PC-9 (cell line): ENCODE data around the gene SRPRB. TPM values are rescaled to one million over a fixed set of nuclear protein-coding genes. Genes with fewer than 3 reads are reported as not detected.

ENCODE experiments used
- BruUV-seq: library from RNA; stranded (reverse); fragments of 400-500 nt; replicated peaks from 2 replicates; lab custom pipeline; 2021; lab: Mats Ljungman, UMichigan
- CTCF ChIA-PET: fragments of 300-600 bp; sonication (Branson Sonifier 250); formaldehyde crosslinking; loops from one replicate; lab custom pipeline; 2022; ENCODE audit warnings: antibody characterized with exemption; lab: Charles Lee
- POLR2A ChIA-PET: fragments of 300-600 bp; sonication (Branson Sonifier 250); formaldehyde crosslinking; loops from one replicate; lab custom pipeline; 2022; ENCODE audit warnings: antibody characterized with exemption; ENCODE audit not compliant: unreplicated experiment; lab: Charles Lee
- DNase-seq, 2 experiments: peaks; one replicate each; pipeline versions ENCODE4 v3.0.0 to v3.0.0-alpha.2; 2015 to 2022; ENCODE audit warnings: mixed read lengths in 1 of 2
- H2AFZ ChIP-seq: fragments of 200-600 bp; sonication (generic); 2 replicates; pipeline ENCODE4 v1.8.1; 2017; ENCODE audit warnings: antibody characterized with exemption
- H3F3A ChIP-seq: fragments of 200-600 bp; sonication (generic); 2 replicates; pipeline ENCODE4 v1.8.1; 2017; ENCODE audit warnings: antibody characterized with exemption, mild to moderate bottlenecking, low read depth; ENCODE audit not compliant: insufficient read depth
- H3K27ac ChIP-seq: fragments of 200-600 bp; sonication (generic); 2 replicates; pipeline ENCODE4 v1.6.1; 2016; ENCODE audit warnings: mixed run types
- H3K27me3 ChIP-seq: fragments of 200-600 bp; sonication (generic); 2 replicates; pipeline ENCODE4 v1.6.1; 2016; ENCODE audit warnings: low read depth, mixed run types; ENCODE audit not compliant: insufficient read depth
- H3K36me3 ChIP-seq: fragments of 200-600 bp; sonication (generic); 2 replicates; pipeline ENCODE4 v1.6.1; 2016; ENCODE audit warnings: low read depth, mixed run types
- H3K4me1 ChIP-seq: fragments of 200-600 bp; sonication (generic); replicated peaks from 2 replicates; pipeline ENCODE4 v1.6.1; 2016; ENCODE audit warnings: mixed run types; ENCODE audit not compliant: insufficient read depth
- H3K4me2 ChIP-seq: fragments of 200-600 bp; sonication (generic); 2 replicates; pipeline ENCODE4 v1.6.1; 2017; ENCODE audit warnings: mixed run types
- H3K4me3 ChIP-seq: fragments of 200-600 bp; sonication (generic); 2 replicates; pipeline ENCODE4 v1.6.1; 2016; ENCODE audit warnings: mixed run types
- H3K79me2 ChIP-seq: fragments of 200-600 bp; sonication (generic); 2 replicates; pipeline ENCODE4 v1.6.1; 2017; ENCODE audit warnings: low read depth, mixed run types
- H3K9me2 ChIP-seq: fragments of 200-600 bp; sonication (generic); 2 replicates; pipeline ENCODE4 v1.8.1; 2017; ENCODE audit warnings: mild to moderate bottlenecking; ENCODE audit not compliant: insufficient read depth
- H3K9me3 ChIP-seq: fragments of 200-600 bp; sonication (generic); 2 replicates; pipeline ENCODE4 v1.8.1; 2016; ENCODE audit warnings: low read depth; ENCODE audit not compliant: insufficient read depth
- H4K20me1 ChIP-seq: fragments of 200-600 bp; sonication (generic); 2 replicates; pipeline ENCODE4 v1.8.1; 2017; ENCODE audit not compliant: insufficient read depth
- CTCF ChIP-seq: fragments of 200-600 bp; sonication (generic); conservative IDR thresholded peaks from 2 replicates; pipeline ENCODE4 v1.6.1; 2017; ENCODE audit warnings: mixed run types, antibody characterized with exemption, mild to moderate bottlenecking, moderate library complexity
- EZH2 ChIP-seq: fragments of 200-600 bp; sonication (generic); IDR thresholded peaks from 2 replicates; pipeline ENCODE4 v1.8.0; 2017; ENCODE audit warnings: antibody characterized with exemption, low read depth
- intact Hi-C: fragments of 100-400 bp; cut with micrococcal nuclease; formaldehyde crosslinking; loops from one replicate; pipeline ENCODE4 v1.10.0; 2022; ENCODE audit not compliant: unreplicated experiment
- total RNA-seq: library from RNA; stranded (reverse); gene quantifications from 2 replicates; pipeline ENCODE4 v1.2.3, GENCODE V29; 2021

SRPRB gene
- total RNA-seq, 1 experiment from 2014 or later, result 25.5 TPM

- H3K27me3 ChIP-seq, result peaks cover 31% of the 10 kb centered on the region; the same call in 1 of the 2 replicates
- ChIA-PET CTCF (no interaction called here), POLR2A (no interaction called here)
- no peaks in the 10 kb centered on the region for H3K79me2 ChIP-seq
- no TSS peak for BruUV-seq
- TF ChIP-seq EZH2 (no peak), CTCF (no peak)
- H3K9me2 ChIP-seq, result no peaks in the 10 kb centered on the region
- H3F3A ChIP-seq, result no peaks in the 10 kb centered on the region
- H2AFZ ChIP-seq, result no peak overlapping the region
- intact Hi-C loops, result no loop called here
- no peaks in the 10 kb centered on the region for H3K36me3 ChIP-seq
- H3K4me3 ChIP-seq, result no peak overlapping the region
- no peaks in the 10 kb centered on the region for H4K20me1 ChIP-seq
- DNase-seq, result no peak
- H3K9me3 ChIP-seq, result no peaks in the 10 kb centered on the region
- H3K27ac ChIP-seq, result no peak overlapping the region
- H3K4me1 ChIP-seq, result no peaks in the 10 kb centered on the region
- no peak overlapping the region for H3K4me2 ChIP-seq
These were observed 39.5 kb downstream of the SRPRB start for GRCh38 chr3:133845127-133845526.

GRCh38 chr3:133849346-133849745 is 43.7 kb downstream of the SRPRB start:
- DNase-seq, result no peak
- Histone ChIP-seq H3K27ac (no peak overlapping the region), H4K20me1 (no peaks in the 10 kb centered on the region), H3F3A (no peaks in the 10 kb centered on the region), H3K27me3 (peaks cover 24% of the 10 kb centered on the region; the same call in 1 of the 2 replicates), H3K36me3 (no peaks in the 10 kb centered on the region), H3K4me1 (no peaks in the 10 kb centered on the region), H3K4me2 (no peak overlapping the region), H3K9me3 (no peaks in the 10 kb centered on the region), H3K4me3 (no peak overlapping the region), H2AFZ (no peak overlapping the region), H3K9me2 (no peaks in the 10 kb centered on the region), H3K79me2 (no peaks in the 10 kb centered on the region)
- no TSS peak for BruUV-seq
- TF ChIP-seq CTCF (no peak), EZH2 (no peak)
- intact Hi-C loops, result no loop called here
- ChIA-PET POLR2A (interaction anchor here (0.7 kb wide), 1 partner anchor 14 kb away, joined by 5 read pairs; no protein-coding TSS in a partner anchor), CTCF (no interaction called here)

GRCh38 chr3:133850034-133850433 is 44.4 kb downstream of the SRPRB start:
- no peak overlapping the region for H3K4me2 ChIP-seq
- peaks cover 21% of the 10 kb centered on the region; the same call in 1 of the 2 replicates for H3K27me3 ChIP-seq
- TF ChIP-seq EZH2 (no peak), CTCF (no peak)
- H3K79me2 ChIP-seq, result no peaks in the 10 kb centered on the region
- POLR2A ChIA-PET, result no interaction called here
- H3K4me3 ChIP-seq, result no peak overlapping the region
- no peak overlapping the region for H2AFZ ChIP-seq
- no peaks in the 10 kb centered on the region for H3K9me2 ChIP-seq
- intact Hi-C loops, result no loop called here
- no peaks in the 10 kb centered on the region for H3F3A ChIP-seq
- no peak overlapping the region for H3K27ac ChIP-seq
- DNase-seq, result no peak
- H3K9me3 ChIP-seq, result no peaks in the 10 kb centered on the region
- no TSS peak for BruUV-seq
- CTCF ChIA-PET, result no interaction called here
- no peaks in the 10 kb centered on the region for H3K36me3 ChIP-seq
- no peaks in the 10 kb centered on the region for H3K4me1 ChIP-seq
- no peaks in the 10 kb centered on the region for H4K20me1 ChIP-seq
